SK-N-SH (cell line): Measurements from ENCODE around the gene TTC7B.

Source experiments
- CHD2 ChIP-seq: fragments of 150-350 bp; IDR thresholded peaks from 2 replicates; pipeline ENCODE4 v1.6.1; 2018; ENCODE audit warnings: low read length; ENCODE audit not compliant: partially characterized antibody
- CTCF ChIP-seq: fragments of 200-600 bp; sonication (generic); IDR thresholded peaks from 2 replicates; pipeline ENCODE4 v1.6.1; 2017; ENCODE audit warnings: antibody characterized with exemption, mild to moderate bottlenecking, moderate library complexity
- EP300 ChIP-seq, 2 experiments: IDR thresholded peaks; 2 replicates each; pipeline versions ENCODE4 v1.4.0 to v1.6.1; 2012; ENCODE audit warnings: borderline replicate concordance in 1 of 2, low read depth in 1 of 2, low read length in 1 of 2
- FOSL2 ChIP-seq: IDR thresholded peaks from 2 replicates; pipeline ENCODE4 v1.4.0; 2012; ENCODE audit warnings: low read depth, mild to moderate bottlenecking, moderate library complexity, borderline replicate concordance
- GABPA ChIP-seq: IDR thresholded peaks from 2 replicates; pipeline ENCODE4 v1.4.0; 2012; ENCODE audit warnings: low read depth, mild to moderate bottlenecking
- MXI1 ChIP-seq: IDR thresholded peaks from 2 replicates; pipeline ENCODE4 v1.6.1; 2012; ENCODE audit warnings: mild to moderate bottlenecking, low read depth, low read length, improper control_type of control experiment
- NFIC ChIP-seq: IDR thresholded peaks from 2 replicates; pipeline ENCODE4 v1.4.0; 2012; ENCODE audit warnings: borderline replicate concordance
- POLR2AphosphoS5 ChIP-seq: IDR thresholded peaks from 2 replicates; pipeline ENCODE4 v1.6.1; 2012; ENCODE audit warnings: low read depth, low read length
- SMC3 ChIP-seq: IDR thresholded peaks from 2 replicates; pipeline ENCODE4 v1.6.1; 2012; ENCODE audit warnings: low read depth, low read length, improper control_type of control experiment
- TAF1 ChIP-seq: IDR thresholded peaks from 2 replicates; pipeline ENCODE4 v1.6.1; 2012; ENCODE audit warnings: low read depth, mild to moderate bottlenecking, low read length, moderate library complexity, borderline replicate concordance
- TCF12 ChIP-seq: IDR thresholded peaks from 2 replicates; pipeline ENCODE4 v1.4.0; 2012
- TF ChIP-seq, protein P1 (sequence below): IDR thresholded peaks from 2 replicates; pipeline ENCODE4; 2012
- TF ChIP-seq, protein P2 (sequence below): IDR thresholded peaks from 2 replicates; pipeline ENCODE4 v1.4.0; 2012; ENCODE audit warnings: low read depth
- TF ChIP-seq, protein P3 (sequence below): IDR thresholded peaks from 2 replicates; pipeline ENCODE4 v1.4.0; 2012; ENCODE audit warnings: low read depth, borderline replicate concordance

- TF ChIP-seq EP300 (IDR thresholded peaks at IDR 0.05; ENCODE audit: borderline replicate concordance in 1 of 2, low read depth in 1 of 2, low read length in 1 of 2) (no peak), FOSL2 (no peak), TCF12 (no peak), TAF1 (no peak), NFIC (no peak), CTCF (no peak), GABPA (no peak), POLR2AphosphoS5 (no peak), CHD2 (no peak), SMC3 (no peak), MXI1 (no peak)
- TF ChIP-seq, protein P1, sequence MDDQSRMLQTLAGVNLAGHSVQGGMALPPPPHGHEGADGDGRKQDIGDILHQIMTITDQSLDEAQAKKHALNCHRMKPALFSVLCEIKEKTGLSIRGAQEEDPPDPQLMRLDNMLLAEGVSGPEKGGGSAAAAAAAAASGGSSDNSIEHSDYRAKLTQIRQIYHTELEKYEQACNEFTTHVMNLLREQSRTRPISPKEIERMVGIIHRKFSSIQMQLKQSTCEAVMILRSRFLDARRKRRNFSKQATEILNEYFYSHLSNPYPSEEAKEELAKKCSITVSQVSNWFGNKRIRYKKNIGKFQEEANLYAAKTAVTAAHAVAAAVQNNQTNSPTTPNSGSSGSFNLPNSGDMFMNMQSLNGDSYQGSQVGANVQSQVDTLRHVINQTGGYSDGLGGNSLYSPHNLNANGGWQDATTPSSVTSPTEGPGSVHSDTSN = no peak
- TF ChIP-seq, protein P2, sequence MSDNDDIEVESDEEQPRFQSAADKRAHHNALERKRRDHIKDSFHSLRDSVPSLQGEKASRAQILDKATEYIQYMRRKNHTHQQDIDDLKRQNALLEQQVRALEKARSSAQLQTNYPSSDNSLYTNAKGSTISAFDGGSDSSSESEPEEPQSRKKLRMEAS = no peak
- TF ChIP-seq, protein P3, sequence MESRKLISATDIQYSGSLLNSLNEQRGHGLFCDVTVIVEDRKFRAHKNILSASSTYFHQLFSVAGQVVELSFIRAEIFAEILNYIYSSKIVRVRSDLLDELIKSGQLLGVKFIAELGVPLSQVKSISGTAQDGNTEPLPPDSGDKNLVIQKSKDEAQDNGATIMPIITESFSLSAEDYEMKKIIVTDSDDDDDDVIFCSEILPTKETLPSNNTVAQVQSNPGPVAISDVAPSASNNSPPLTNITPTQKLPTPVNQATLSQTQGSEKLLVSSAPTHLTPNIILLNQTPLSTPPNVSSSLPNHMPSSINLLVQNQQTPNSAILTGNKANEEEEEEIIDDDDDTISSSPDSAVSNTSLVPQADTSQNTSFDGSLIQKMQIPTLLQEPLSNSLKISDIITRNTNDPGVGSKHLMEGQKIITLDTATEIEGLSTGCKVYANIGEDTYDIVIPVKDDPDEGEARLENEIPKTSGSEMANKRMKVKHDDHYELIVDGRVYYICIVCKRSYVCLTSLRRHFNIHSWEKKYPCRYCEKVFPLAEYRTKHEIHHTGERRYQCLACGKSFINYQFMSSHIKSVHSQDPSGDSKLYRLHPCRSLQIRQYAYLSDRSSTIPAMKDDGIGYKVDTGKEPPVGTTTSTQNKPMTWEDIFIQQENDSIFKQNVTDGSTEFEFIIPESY = no peak
These were observed 183.4 kb downstream of the TTC7B start for GRCh38 chr14:90632871-90633270.
